ENCODE measurements around the gene GINM1. TPM values are rescaled to one million over a fixed set of nuclear protein-coding genes. Genes with fewer than 3 reads are reported as not detected.

The GINM1 gene
- total and polyA plus RNA-seq, 9 donors: 34.5 to 60.9 (median 45.7) TPM

GRCh38 chr6:149636124-149636523, 69.9 kb downstream of the GINM1 start:
- no peak for DNase-seq
- Histone ChIP-seq H3K36me3 (ENCODE audit: control insufficient read depth, insufficient read depth, low read length) (peaks cover 8% of the 10 kb centered on the region), H3K9me3 (replicated peaks; ENCODE audit: control insufficient read depth, low read depth, low read length) (no peaks in the 10 kb centered on the region)

More at GRCh38 chr6:149636124-149636523, 69.9 kb downstream of the GINM1 start:
- Histone ChIP-seq H3K4me1 (ENCODE audit: control insufficient read depth, insufficient read depth, low read length) (no peaks in the 10 kb centered on the region), H3K4me3 (ENCODE audit: low read length) (no peak overlapping the region), H3K27ac (ENCODE audit: low read length) (no peak overlapping the region), H3K27me3 (ENCODE audit: control insufficient read depth, insufficient read depth, low read length) (no peaks in the 10 kb centered on the region)
- 0% methylated on average over 1 of the region's 2 CpGs for WGBS (ENCODE audit: insufficient coverage)

Other genes with a start within 250 kb of the GINM1 start
- gene TAB2, start 248.7 kb upstream of the GINM1 start, total RNA-seq: 31.2 TPM
- 10 to 100 TPM; 45.0 to 67.6 (median 56.0) TPM for gene TAB2, start 248.7 kb upstream of the GINM1 start, polyA plus RNA-seq (ENCODE audit: insufficient read depth in 1 of 8, insufficient read length in 8 of 8, low replicate concordance in 1 of 8)
- 2.2 TPM for gene SUMO4, start 166.1 kb upstream of the GINM1 start, total RNA-seq
- gene SUMO4, start 166.1 kb upstream of the GINM1 start, polyA plus RNA-seq (ENCODE audit: insufficient read depth in 1 of 8, insufficient read length in 8 of 8, low replicate concordance in 1 of 8): under 1 TPM; 0.19 to 0.43 (median 0.29) TPM
- 0.27 TPM for gene ZC3H12D, start 81.4 kb upstream of the GINM1 start, total RNA-seq
- under 1 TPM; 0.11 to 0.75 (median 0.24) TPM for gene ZC3H12D, start 81.4 kb upstream of the GINM1 start, polyA plus RNA-seq (ENCODE audit: insufficient read depth in 1 of 8, insufficient read length in 8 of 8, low replicate concordance in 1 of 8)
- 36.2 TPM for gene PPIL4, start 20.3 kb upstream of the GINM1 start, total RNA-seq
- gene PPIL4, start 20.3 kb upstream of the GINM1 start, polyA plus RNA-seq (ENCODE audit: insufficient read depth in 1 of 8, insufficient read length in 8 of 8, low replicate concordance in 1 of 8): 10 to 100 TPM; 26.8 to 37.9 (median 29.8) TPM
- gene KATNA1, start 82.3 kb downstream of the GINM1 start, total RNA-seq: 24.1 TPM
- gene KATNA1, start 82.3 kb downstream of the GINM1 start, polyA plus RNA-seq (ENCODE audit: insufficient read depth in 1 of 8, insufficient read length in 8 of 8, low replicate concordance in 1 of 8): 10 to 100 TPM; 19.1 to 24.7 (median 21.9) TPM
- 21.8 TPM for gene LATS1, start 151.7 kb downstream of the GINM1 start, total RNA-seq
- 10 to 100 TPM; 11.6 to 21.8 (median 16.7) TPM for gene LATS1, start 151.7 kb downstream of the GINM1 start, polyA plus RNA-seq (ENCODE audit: insufficient read depth in 1 of 8, insufficient read length in 8 of 8, low replicate concordance in 1 of 8)
- gene NUP43, start 180.2 kb downstream of the GINM1 start, total RNA-seq: 19.9 TPM
- 10 to 100 TPM; 17.5 to 24.9 (median 19.5) TPM for gene NUP43, start 180.2 kb downstream of the GINM1 start, polyA plus RNA-seq (ENCODE audit: insufficient read depth in 1 of 8, insufficient read length in 8 of 8, low replicate concordance in 1 of 8)
- 59.1 TPM for gene PCMT1, start 183.4 kb downstream of the GINM1 start, total RNA-seq
- gene PCMT1, start 183.4 kb downstream of the GINM1 start, polyA plus RNA-seq (ENCODE audit: insufficient read depth in 1 of 8, insufficient read length in 8 of 8, low replicate concordance in 1 of 8): 10 to 100 TPM; 64.0 to 77.9 (median 72.9) TPM